HG02571 (cell line): ENCODE data around the gene ASGR1.
"Not testable (repeated sequence)": the region's sequence is repeated elsewhere in the genome, so short reads cannot be mapped to it uniquely, and the experiment has no call there.

Experiments used
- ATAC-seq: cut with Tn5 transposase; IDR thresholded peaks from one replicate; pipeline ENCODE4 v1.9.1; 2021; ENCODE audit warnings: mild to moderate bottlenecking, moderate library complexity; ENCODE audit not compliant: unreplicated experiment

ASGR1 gene

GRCh38 chr17:7166873-7167272, 12.3 kb downstream of the ASGR1 start:
- no peak for ATAC-seq

- ATAC-seq = not testable (repeated sequence)
These were observed 19.6 kb downstream of the ASGR1 start for GRCh38 chr17:7159571-7159970.

- ATAC-seq = not testable (repeated sequence)
These were observed 20.7 kb downstream of the ASGR1 start for GRCh38 chr17:7158424-7158823.

- ATAC-seq = no peak
These were observed 22.7 kb downstream of the ASGR1 start for GRCh38 chr17:7156342-7156940.

- no peak for ATAC-seq
These were observed 31.4 kb downstream of the ASGR1 start for GRCh38 chr17:7147772-7148171.

GRCh38 chr17:7146115-7146514, 33.1 kb downstream of the ASGR1 start:
- ATAC-seq = no peak

GRCh38 chr17:7144213-7144612, 35.0 kb downstream of the ASGR1 start:
- no peak for ATAC-seq

- ATAC-seq = no peak
These were observed 37.3 kb downstream of the ASGR1 start for GRCh38 chr17:7141824-7142223.

- no peak for ATAC-seq
These were observed 39.8 kb downstream of the ASGR1 start for GRCh38 chr17:7139400-7139799.

- ATAC-seq = no peak
These were observed 40.3 kb downstream of the ASGR1 start for GRCh38 chr17:7138800-7139381.

GRCh38 chr17:7137171-7137943, 41.8 kb downstream of the ASGR1 start:
- no peak for ATAC-seq

GRCh38 chr17:7136266-7136877, 42.8 kb downstream of the ASGR1 start:
- ATAC-seq = no peak

GRCh38 chr17:7133916-7134315, 45.3 kb downstream of the ASGR1 start:
- no peak for ATAC-seq

- ATAC-seq = no peak
These were observed 45.7 kb downstream of the ASGR1 start for GRCh38 chr17:7133424-7133823.

- peak; percentile 53 for ATAC-seq
These were observed 46.6 kb downstream of the ASGR1 start for GRCh38 chr17:7132511-7133094.

- ATAC-seq = no peak
These were observed 47.8 kb downstream of the ASGR1 start for GRCh38 chr17:7131423-7131791.

- ATAC-seq = no peak
These were observed 48.3 kb downstream of the ASGR1 start for GRCh38 chr17:7130621-7131422.

- no peak for ATAC-seq
These were observed 49.9 kb downstream of the ASGR1 start for GRCh38 chr17:7129311-7129710.

GRCh38 chr17:7128160-7128559, 51.0 kb downstream of the ASGR1 start:
- ATAC-seq = no peak

- not testable (repeated sequence) for ATAC-seq
These were observed 51.7 kb downstream of the ASGR1 start for GRCh38 chr17:7127501-7127900.

GRCh38 chr17:7126386-7126785, 52.8 kb downstream of the ASGR1 start:
- ATAC-seq = not testable (repeated sequence)
